A673 (cell line): ENCODE measurements around the gene SSTR4.

ENCODE experiments used
- EZH2 ChIP-seq: fragments of 200-600 bp; sonication (generic); IDR thresholded peaks from 2 replicates; pipeline ENCODE4 v1.6.1; 2017; ENCODE audit warnings: borderline replicate concordance, low read depth, mild to moderate bottlenecking, mixed read lengths, antibody characterized with exemption, low read length; ENCODE audit not compliant: poor library complexity, severe bottlenecking
- TF ChIP-seq, protein P1 (sequence below): fragments of 300-800, 200-600 bp; sonication (generic); conservative IDR thresholded peaks from 2 replicates; pipeline ENCODE4 v1.5.1; 2017; ENCODE audit warnings: low read depth, mild to moderate bottlenecking, antibody characterized with exemption, low read length, moderate library complexity, mixed read lengths

DNA sequence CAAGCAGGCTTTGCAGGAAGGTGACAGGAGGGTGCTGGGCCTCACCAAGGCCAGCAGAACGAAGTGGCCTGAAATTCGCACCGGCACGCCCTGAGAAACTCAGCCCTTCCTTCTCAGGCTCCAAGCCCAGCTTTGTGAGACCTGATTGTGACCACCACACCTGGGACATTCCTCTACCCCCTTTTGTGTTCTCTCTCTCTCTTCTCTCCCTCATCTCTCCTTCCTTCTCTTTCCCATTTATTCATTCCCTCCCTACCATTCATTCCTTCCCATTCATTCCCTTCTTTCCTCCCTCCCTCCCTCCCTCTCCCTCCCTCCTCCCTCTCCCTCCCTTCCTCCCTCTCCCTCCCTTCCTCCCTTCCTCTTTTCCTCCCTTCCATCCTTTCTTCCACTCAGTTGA is 42.2 kb downstream of the SSTR4 start:
- no peak for TF ChIP-seq EZH2
- TF ChIP-seq, protein P1, sequence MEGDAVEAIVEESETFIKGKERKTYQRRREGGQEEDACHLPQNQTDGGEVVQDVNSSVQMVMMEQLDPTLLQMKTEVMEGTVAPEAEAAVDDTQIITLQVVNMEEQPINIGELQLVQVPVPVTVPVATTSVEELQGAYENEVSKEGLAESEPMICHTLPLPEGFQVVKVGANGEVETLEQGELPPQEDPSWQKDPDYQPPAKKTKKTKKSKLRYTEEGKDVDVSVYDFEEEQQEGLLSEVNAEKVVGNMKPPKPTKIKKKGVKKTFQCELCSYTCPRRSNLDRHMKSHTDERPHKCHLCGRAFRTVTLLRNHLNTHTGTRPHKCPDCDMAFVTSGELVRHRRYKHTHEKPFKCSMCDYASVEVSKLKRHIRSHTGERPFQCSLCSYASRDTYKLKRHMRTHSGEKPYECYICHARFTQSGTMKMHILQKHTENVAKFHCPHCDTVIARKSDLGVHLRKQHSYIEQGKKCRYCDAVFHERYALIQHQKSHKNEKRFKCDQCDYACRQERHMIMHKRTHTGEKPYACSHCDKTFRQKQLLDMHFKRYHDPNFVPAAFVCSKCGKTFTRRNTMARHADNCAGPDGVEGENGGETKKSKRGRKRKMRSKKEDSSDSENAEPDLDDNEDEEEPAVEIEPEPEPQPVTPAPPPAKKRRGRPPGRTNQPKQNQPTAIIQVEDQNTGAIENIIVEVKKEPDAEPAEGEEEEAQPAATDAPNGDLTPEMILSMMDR = no peak
